NK-92 (cell line): ENCODE results near the gene RSPH6A.
"Not testable (repeated sequence)": the region's sequence is repeated elsewhere in the genome, so short reads cannot be mapped to it uniquely, and the experiment has no call there.

Source experiments
- DNase-seq: peaks from one replicate; lab custom pipeline; 2025; ENCODE audit not compliant: unreplicated experiment; lab: John Stamatoyannopoulos, UW

RSPH6A gene

DNA sequence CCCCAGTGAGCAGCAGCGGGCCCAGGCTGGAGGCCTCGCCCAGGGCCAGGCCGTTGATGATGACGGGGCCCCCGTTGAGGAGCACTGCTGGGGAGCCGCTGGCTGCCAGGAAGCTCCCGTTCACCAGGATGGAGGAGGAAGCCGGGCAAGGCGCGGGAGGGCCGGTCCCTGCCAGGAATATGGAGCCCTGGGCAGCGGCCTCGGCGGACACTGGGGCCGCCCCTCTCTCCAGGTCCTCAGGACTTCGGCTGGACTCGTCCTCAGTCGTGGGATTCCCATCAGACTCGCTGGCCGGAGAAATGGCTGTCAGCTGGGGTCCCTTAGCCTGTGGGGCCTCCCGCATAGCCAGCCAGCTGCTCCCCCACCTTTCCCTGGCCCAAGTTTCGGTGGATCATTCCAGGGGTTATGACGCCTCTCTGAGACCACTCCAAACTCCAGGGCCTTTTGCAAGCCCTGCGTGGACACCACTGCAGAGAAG, 48.2 kb downstream of the RSPH6A start:
- no peak for DNase-seq

- DNase-seq: no peak
These were observed 48.7 kb downstream of the RSPH6A start for GRCh38 chr19:45766296-45766868.

- no peak for DNase-seq
These were observed 49.3 kb downstream of the RSPH6A start for GRCh38 chr19:45765702-45766295.

DNA sequence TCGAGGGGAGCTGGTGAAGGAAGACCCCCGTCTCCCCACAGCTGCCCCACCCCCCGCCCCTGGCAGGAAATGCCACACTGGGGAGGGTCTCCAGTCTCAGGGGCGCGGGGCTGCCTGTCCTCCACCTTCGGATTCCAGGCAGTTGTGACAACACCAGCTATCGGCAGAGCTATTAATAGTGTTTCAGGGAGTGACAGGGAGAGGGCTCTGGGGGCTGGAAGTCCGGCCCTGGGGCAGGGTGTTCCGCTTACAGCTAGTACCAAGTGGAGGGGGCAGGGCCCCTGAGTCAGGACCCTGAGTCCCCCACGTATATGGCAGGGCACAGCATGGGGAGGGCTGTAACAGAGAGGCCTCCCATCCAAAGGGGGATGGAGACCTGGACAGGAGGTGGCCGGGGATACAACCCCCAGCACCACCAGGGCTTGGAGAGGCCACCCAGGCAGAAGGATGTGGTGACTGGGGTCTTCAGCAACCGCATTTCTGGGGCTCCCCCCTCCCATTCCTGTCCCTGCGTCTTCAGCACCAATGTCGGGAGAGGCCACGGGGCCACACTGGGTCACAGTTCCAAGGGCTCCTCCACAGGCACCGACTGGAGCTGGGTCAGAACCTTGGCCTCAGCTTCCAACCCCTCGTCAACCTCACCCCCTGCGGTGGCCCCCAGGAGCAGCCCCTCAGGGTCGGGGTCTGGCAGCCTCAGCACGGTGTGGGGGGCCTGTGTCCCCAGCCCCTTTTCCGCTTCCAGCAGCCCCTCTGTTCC, 50.0 kb downstream of the RSPH6A start:
- no peak for DNase-seq

DNA sequence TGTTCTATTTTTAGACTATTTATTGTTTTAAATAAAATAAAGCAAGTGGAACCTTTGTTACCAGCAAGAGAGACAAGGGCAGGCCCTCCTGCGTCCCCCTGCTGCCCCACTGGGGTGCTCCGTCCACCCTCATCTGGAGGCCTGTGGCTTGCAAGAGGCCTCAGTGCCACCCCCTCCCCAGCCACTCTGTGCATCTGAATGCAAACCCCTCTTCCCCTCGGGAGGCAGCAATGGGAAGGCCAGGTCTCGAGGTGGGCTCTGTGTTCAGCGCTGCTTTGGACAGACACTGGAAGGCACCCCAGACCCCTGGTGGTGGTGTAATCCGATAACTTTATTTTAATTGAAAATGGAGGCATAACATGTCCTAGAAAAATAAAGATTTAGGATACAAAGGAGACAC, 50.6 kb downstream of the RSPH6A start:
- DNase-seq: no peak

GRCh38 chr19:45763691-45764294, 51.3 kb downstream of the RSPH6A start:
- DNase-seq: no peak

DNA sequence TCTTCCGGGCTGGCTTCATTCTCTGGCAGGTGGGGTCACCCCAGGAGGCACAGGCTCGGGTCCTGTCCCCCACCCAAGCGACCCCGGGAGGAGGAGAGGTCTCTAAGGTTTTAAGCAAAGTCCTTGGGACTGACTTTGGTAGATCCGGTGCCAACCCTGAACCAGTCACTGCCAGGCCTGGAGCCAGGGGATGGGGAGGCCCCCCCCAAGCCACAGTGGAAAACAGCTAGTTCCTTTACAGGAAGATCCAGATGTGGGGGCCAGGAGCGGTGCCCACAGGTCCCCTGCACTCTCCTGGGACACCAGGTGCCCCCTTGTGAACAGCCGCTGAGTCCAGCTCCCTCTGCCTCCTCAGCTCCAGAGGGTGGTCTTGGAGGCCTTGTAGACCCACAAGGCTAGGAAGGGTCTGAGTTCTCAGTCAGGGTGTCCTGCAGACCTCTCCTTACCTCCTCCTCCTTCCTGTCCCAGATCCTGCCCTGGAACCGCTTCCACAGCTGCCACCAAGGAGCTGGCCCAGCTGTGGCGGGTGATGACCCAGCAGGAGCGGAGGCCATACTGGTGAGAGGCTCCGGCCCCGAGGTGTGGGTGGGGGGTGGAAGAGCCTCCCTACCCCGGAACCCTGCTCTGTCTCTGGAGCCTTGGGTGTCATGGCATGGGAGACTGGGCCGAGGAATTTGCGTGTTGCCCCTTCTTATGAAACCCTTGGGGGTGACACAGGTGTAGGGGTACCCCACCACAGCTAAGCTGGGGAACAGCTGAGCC, 52.1 kb downstream of the RSPH6A start:
- DNase-seq: no peak

- DNase-seq: no peak
These were observed 53.4 kb downstream of the RSPH6A start for GRCh38 chr19:45761714-45762113.

- no peak for DNase-seq
These were observed 56.2 kb downstream of the RSPH6A start for GRCh38 chr19:45758921-45759320.

DNA sequence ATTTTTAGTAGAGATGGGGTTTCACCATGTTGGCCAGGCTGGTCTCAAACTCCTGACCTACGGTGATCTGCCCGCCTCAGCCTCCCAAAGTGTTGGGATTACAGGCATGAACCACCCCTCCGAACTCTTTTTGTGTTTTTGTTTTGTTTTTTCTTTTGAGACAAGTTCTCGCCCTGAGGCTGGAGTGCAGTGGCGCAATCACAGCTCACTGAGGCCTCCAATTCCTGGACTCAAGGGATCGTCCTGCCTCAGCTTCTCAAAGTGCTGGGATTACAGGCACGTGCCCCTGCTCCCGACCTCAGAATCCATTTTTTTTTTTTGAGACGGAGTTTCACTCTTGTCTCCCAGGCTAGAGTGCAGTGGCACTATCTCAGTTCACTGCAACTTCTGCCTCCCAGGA, 57.4 kb downstream of the RSPH6A start:
- no peak for DNase-seq

DNA sequence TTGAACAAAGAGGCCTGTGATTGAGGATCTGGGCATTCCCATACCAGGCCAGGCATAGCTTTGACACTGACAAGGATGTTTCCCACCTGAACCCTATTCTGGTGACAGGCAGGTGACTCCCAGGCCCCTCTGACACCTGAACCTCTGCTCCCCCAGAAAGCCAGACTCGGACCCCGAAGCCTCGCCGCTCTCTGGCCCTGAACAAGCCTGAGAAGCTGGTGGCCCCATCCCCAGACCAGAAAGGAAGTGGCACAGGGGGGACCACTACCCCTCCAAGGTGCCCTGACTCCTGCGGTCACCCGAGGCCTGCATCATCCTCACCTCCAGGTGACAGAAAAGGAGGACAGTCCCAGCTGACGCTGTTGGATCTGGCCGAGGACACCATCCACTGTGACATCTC, 60.8 kb downstream of the RSPH6A start:
- no peak for DNase-seq

- DNase-seq: no peak
These were observed 61.6 kb downstream of the RSPH6A start for GRCh38 chr19:45753548-45753947.

GRCh38 chr19:45752639-45753038, 62.5 kb downstream of the RSPH6A start:
- DNase-seq: no peak

- DNase-seq: not testable (repeated sequence)
These were observed 63.6 kb downstream of the RSPH6A start for GRCh38 chr19:45751483-45751882.

GRCh38 chr19:45747513-45747912, 67.6 kb downstream of the RSPH6A start:
- no peak for DNase-seq

DNA sequence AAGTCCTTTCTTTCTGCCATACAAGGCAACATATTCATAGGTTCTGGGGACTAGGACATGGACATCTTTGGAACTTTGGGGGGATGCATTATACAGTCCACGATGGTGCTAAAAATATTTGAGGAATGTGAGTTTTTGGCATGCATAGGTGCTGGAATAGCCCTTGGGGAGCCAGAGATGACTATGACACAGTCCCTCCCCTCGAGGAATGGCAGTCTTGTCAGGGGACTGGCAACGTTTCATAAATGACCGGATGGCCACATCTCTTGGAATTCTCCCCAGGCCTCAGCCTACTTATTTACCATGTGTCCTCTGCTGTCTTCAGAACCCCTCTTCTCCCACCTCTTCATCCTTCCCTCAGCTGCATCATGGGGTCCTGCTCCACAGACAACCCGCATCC, 68.2 kb downstream of the RSPH6A start:
- no peak for DNase-seq
